Sigmoid colon (tissue), 4 donors: Measurements from ENCODE around the gene RBM47.

ENCODE experiments used
- CTCF ChIP-seq, 4 experiments: fragments of 450-650 bp in 3 of 4; fragments of 200-600 bp in 1 of 4; IDR thresholded peaks; one replicate each; pipeline ENCODE4 v1.5.1; 2016 to 2019; ENCODE audit warnings: antibody characterized with exemption in 4 of 4, mild to moderate bottlenecking in 3 of 4, moderate library complexity in 2 of 4
- EP300 ChIP-seq, 4 donors: sonication (generic); formaldehyde crosslinking; IDR thresholded peaks; one replicate each; pipeline ENCODE4 v1.6.1; 2017; ENCODE audit warnings: antibody characterized with exemption in 4 of 4
- POLR2A ChIP-seq, 2 donors: fragments of 450-650 bp; IDR thresholded peaks; one replicate each; pipeline ENCODE4 v1.6.1; 2016; ENCODE audit warnings: antibody characterized with exemption in 2 of 2, mild to moderate bottlenecking in 2 of 2, moderate library complexity in 2 of 2

GRCh38 chr4:40606239-40606767 lies 23.4 kb downstream of the RBM47 start:
- no peak for TF ChIP-seq CTCF (IDR thresholded peaks at IDR 0.05)
- TF ChIP-seq POLR2A (IDR thresholded peaks at IDR 0.05), result no peak
- no peak for TF ChIP-seq EP300 (IDR thresholded peaks at IDR 0.05)
